DND-41 (cell line): ENCODE results near the gene DIDO1.

Experiments
- ATAC-seq: fragments of 200-7000 bp; cut with Tn5 transposase; 3 replicates; pipeline ENCODE4 v1.9.1; 2021; ENCODE audit warnings: low read depth; ENCODE audit not compliant: insufficient read depth
- DNase-seq: peaks from one replicate; pipeline ENCODE4 v3.0.0-alpha.2; 2020
- H2AFZ ChIP-seq: 2 replicates; pipeline ENCODE4 v1.6.0; 2012; ENCODE audit warnings: low read depth, low read length
- H3K27ac ChIP-seq: 2 replicates; pipeline ENCODE4 v1.5.1; 2012; ENCODE audit warnings: low read length, inconsistent platforms
- H3K27me3 ChIP-seq: fragments of 200-600 bp; sonication (generic); 2 replicates; pipeline ENCODE4 v1.6.0; 2012; ENCODE audit warnings: low read length, mild to moderate bottlenecking, inconsistent platforms; ENCODE audit not compliant: insufficient read depth, poor library complexity
- H3K36me3 ChIP-seq: 2 replicates; pipeline ENCODE4 v1.5.1; 2012; ENCODE audit warnings: low read length, inconsistent platforms; ENCODE audit not compliant: insufficient read depth
- H3K4me1 ChIP-seq: 2 replicates; pipeline ENCODE4 v1.5.1; 2012; ENCODE audit warnings: mild to moderate bottlenecking, low read length; ENCODE audit not compliant: insufficient read depth
- H3K4me2 ChIP-seq: 2 replicates; pipeline ENCODE4 v1.6.0; 2012; ENCODE audit warnings: mild to moderate bottlenecking, moderate library complexity, low read length, inconsistent platforms; ENCODE audit not compliant: insufficient read depth
- H3K4me3 ChIP-seq, 2 experiments: fragments of 200-600 bp in 1 of 2; shearing (Covaris generic) in 1 of 2; 2 replicates each; pipeline ENCODE4 v1.5.1; 2012 to 2016; ENCODE audit warnings: inconsistent platforms in 2 of 2, low read length in 2 of 2, mild to moderate bottlenecking in 2 of 2, low read depth in 1 of 2, moderate library complexity in 1 of 2
- H3K79me2 ChIP-seq: 2 replicates; pipeline ENCODE4 v1.6.0; 2012; ENCODE audit warnings: low read length, inconsistent platforms; ENCODE audit not compliant: insufficient read depth
- H3K9ac ChIP-seq: 2 replicates; pipeline ENCODE4 v1.6.0; 2012; ENCODE audit warnings: low read depth, mild to moderate bottlenecking, inconsistent platforms, low read length, moderate library complexity
- H3K9me3 ChIP-seq: 2 replicates; pipeline ENCODE4 v1.5.1; 2012; ENCODE audit warnings: low read length, moderate library complexity, mild to moderate bottlenecking, inconsistent platforms; ENCODE audit not compliant: insufficient read depth, severe bottlenecking
- H4K20me1 ChIP-seq: 2 replicates; pipeline ENCODE4 v1.6.0; 2012; ENCODE audit warnings: low read length; ENCODE audit not compliant: insufficient read depth
- CTCF ChIP-seq: IDR thresholded peaks from 2 replicates; pipeline ENCODE4 v1.5.1; 2012; ENCODE audit warnings: borderline replicate concordance, low read length, moderate library complexity, mild to moderate bottlenecking; ENCODE audit not compliant: poor library complexity, severe bottlenecking; ENCODE audit errors: extremely low read depth
- EZH2 ChIP-seq: IDR thresholded peaks from 3 replicates; pipeline ENCODE4 v1.6.1; 2012; ENCODE audit warnings: borderline replicate concordance, low read depth, mild to moderate bottlenecking, moderate library complexity, low read length, inconsistent platforms; ENCODE audit not compliant: severe bottlenecking

Gene DIDO1

GRCh38 chr20:62885896-62886708, 40.2 kb downstream of the DIDO1 start:
- DNase-seq (no peak), ATAC-seq (no peak)
- Histone ChIP-seq H3K9ac (no peak overlapping the region), H3K4me1 (no peaks in the 10 kb centered on the region), H3K27ac (no peak overlapping the region), H3K79me2 (no peaks in the 10 kb centered on the region), H4K20me1 (peaks cover 18% of the 10 kb centered on the region), H3K4me2 (no peak overlapping the region), H3K27me3 (no peaks in the 10 kb centered on the region), H3K36me3 (peaks cover 71% of the 10 kb centered on the region), H3K9me3 (no peaks in the 10 kb centered on the region), H2AFZ (no peak overlapping the region), H3K4me3 (no peak overlapping the region)
- TF ChIP-seq EZH2 (no peak), CTCF (no peak)

GRCh38 chr20:62885046-62885895, 41.0 kb downstream of the DIDO1 start:
- H3K27me3 ChIP-seq, result no peaks in the 10 kb centered on the region
- no peak overlapping the region for H3K4me2 ChIP-seq
- H3K27ac ChIP-seq, result no peak overlapping the region
- ATAC-seq (no peak), DNase-seq (no peak)
- H2AFZ ChIP-seq, result no peak overlapping the region
- H4K20me1 ChIP-seq, result peaks cover 23% of the 10 kb centered on the region
- H3K79me2 ChIP-seq, result no peaks in the 10 kb centered on the region
- no peak overlapping the region for H3K4me3 ChIP-seq
- TF ChIP-seq CTCF (no peak), EZH2 (no peak)
- peaks cover 71% of the 10 kb centered on the region for H3K36me3 ChIP-seq
- H3K9me3 ChIP-seq, result no peaks in the 10 kb centered on the region
- H3K4me1 ChIP-seq, result no peaks in the 10 kb centered on the region
- no peak overlapping the region for H3K9ac ChIP-seq

- no peaks in the 10 kb centered on the region for H3K27me3 ChIP-seq
- DNase-seq (no peak), ATAC-seq (no peak)
- H3K4me2 ChIP-seq, result no peak overlapping the region
- peaks cover 71% of the 10 kb centered on the region for H3K36me3 ChIP-seq
- no peak overlapping the region for H3K9ac ChIP-seq
- H3K9me3 ChIP-seq, result no peaks in the 10 kb centered on the region
- TF ChIP-seq EZH2 (no peak), CTCF (no peak)
- no peaks in the 10 kb centered on the region for H3K4me1 ChIP-seq
- H4K20me1 ChIP-seq, result peaks cover 22% of the 10 kb centered on the region
- no peak overlapping the region for H3K4me3 ChIP-seq
- H3K79me2 ChIP-seq, result no peaks in the 10 kb centered on the region
- H3K27ac ChIP-seq, result no peak overlapping the region
- H2AFZ ChIP-seq, result no peak overlapping the region
Measured at GRCh38 chr20:62884556-62884955, 41.7 kb downstream of the DIDO1 start.
